Activated CD4-positive, alpha-beta T cell treated with anti-CD3 and anti-CD28 coated beads, Interleukin-2, Interleukin-6, amounts not matched to agents 100 ng/mL and 50 ng/mL, durations not matched to agents 16 hours and 8 hours (primary cell): ENCODE results near the gene HNMT.
A peak's percentile ranks its signal among the peaks of the same experiment; 100 is the strongest.
"Not testable (repeated sequence)": the region's sequence is repeated elsewhere in the genome, so short reads cannot be mapped to it uniquely, and the experiment has no call there.

Experiments used
- DNase-seq: peaks from one replicate; pipeline ENCODE4 v3.0.0-alpha.2; 2020

HNMT gene

GRCh38 chr2:137947032-137947727 lies 17.1 kb upstream of the HNMT start:
- no peak for DNase-seq

DNA sequence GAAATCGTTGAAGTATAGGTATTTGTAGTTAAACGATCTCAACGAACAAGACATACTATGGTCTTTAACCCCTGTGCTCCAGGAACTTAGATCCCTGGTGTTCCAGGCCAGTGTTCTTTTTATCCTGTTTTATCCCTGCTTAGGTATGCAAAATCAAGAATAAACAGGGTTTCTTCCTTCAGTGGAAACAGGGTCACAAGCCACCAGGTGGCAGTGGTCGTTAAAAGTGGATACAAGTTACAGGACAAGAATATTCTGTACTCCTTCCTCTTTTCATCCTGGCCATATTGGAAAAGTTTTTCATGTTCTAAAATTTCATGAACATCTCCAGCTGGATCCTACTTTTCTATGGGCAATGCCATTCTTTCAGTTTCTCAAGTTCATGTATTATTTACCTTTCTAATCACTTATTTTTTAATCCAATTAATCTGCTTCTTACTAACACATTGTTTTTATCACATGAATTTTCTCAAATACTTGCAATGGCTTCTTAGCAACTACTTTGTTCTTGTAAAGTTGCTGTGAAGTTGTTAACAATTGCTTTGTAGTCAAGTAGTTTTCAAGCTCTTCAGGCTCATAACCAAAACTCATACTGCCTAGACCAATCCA lies 16.4 kb upstream of the HNMT start:
- peak; percentile 13 for DNase-seq

- DNase-seq = no peak
Measured at GRCh38 chr2:137948894-137949293, 15.4 kb upstream of the HNMT start.

- DNase-seq = no peak
Measured at GRCh38 chr2:137950238-137950637, 14.0 kb upstream of the HNMT start.

- DNase-seq = no peak
Measured at GRCh38 chr2:137951586-137951985, 12.7 kb upstream of the HNMT start.

GRCh38 chr2:137952586-137953129 lies 11.6 kb upstream of the HNMT start:
- DNase-seq = peak; percentile 2

DNA sequence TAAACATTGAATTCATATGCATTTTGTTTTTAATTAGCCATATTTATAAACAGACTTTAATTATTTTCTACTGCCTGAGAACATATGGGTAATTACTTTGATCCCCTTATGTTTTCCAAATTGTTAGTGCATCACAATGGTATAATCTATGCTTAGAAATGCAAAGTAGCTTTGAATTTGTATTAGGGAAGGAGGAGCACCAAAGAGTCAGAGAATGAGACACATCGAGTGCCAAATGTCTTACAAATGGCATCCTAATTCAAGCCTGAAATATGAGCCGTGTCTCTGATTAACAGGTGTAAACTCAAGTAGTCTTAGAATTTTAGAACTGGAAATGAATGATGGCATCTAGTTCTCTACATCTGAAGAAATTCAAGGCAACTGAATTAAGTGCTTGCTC lies 8.7 kb upstream of the HNMT start:
- no peak for DNase-seq

GRCh38 chr2:137957033-137957432 lies 7.2 kb upstream of the HNMT start:
- no peak for DNase-seq

DNA sequence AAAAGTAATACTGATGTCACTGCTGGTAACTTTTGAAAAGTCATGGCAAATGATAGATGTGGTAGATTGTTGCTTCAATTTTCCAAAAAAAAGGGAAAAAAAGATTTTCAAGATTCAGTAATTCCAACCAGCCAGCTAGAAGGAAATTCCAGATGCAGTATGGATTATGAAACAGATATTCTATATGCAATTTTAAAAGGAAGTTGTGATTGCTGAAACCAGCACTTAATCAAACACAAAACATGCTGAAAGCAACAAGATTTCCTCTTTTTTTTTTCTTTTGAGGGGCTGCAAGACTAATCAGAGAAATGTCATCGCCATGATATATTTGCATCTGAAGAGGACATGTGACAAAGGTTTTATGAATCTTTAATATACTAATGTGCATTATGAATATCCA lies 5.1 kb upstream of the HNMT start:
- DNase-seq = no peak

DNA sequence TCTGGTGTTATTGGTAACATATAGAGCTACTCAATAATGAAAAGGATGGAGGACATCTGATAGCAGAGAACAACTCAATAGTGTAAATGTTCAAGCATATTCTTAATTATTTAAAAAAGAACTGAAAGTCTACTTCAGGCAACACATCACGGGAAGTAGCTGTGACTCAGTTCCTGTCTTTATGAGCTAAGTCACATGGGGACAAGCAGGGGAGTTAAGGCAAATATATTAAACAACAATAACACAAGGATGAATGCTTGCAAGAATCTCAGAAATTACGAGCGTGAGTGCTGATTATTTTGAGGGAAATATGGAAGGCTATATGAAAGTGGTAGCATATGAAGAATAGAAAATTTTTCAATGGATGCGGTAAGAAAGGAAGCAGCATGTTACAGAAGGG lies 4.0 kb upstream of the HNMT start:
- DNase-seq = no peak

GRCh38 chr2:137961602-137962001 lies 2.7 kb upstream of the HNMT start:
- no peak for DNase-seq

DNA sequence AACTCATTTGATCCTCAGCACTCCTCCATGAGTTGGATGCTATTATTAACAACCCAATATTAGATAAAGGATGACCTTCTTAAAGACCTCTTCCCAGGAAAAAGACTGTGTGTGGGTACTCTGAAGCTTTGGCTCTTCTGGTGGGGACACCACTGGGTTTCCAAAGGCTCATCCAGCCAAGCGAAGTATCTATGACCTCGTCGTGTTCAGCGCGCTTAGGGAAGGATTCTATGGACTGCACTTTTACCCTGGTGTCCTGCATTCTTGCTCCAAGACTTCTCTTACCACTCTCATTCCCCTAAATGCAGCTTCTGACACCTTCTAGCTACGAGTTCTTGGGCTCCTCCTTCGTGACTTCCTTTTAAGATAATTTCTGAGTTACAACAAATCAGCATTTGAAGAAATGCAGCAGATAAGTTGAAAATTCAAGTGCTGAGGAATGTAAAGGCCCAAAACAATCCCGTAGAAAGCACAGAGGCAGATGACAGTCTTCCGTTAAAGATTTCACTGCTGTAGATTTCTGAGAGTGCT lies 673 bp upstream of the HNMT start:
- DNase-seq = no peak

DNA sequence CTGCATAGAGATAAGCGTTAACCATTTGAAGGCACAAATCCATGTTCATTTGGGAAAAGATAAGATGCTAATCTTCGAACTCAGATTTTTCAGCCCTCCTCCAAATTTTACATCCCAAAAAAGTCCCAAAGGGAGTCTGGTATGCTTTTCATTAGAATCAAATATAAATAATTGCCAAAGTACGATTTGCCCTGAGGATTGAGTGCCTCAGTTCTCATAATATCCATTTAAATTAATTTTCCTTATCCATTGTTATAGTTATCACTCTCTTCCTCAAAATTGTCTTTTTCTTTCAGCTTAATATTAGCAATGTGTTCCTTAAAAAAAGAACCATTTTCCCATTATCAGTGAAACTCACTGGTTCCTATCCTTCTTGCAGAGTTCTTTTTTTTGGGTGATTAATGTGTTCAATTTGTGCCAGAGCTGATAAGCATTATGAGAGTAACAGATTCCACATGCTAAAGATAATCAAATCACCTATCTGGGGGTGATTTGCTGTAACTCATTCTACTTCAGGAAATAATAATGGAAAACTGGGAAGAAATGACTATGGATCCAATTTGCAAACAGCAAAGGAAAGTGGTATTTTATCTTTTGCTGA lies 686 bp downstream of the HNMT start:
- no peak for DNase-seq

- no peak for DNase-seq
Measured at GRCh38 chr2:137966043-137966442, 1.8 kb downstream of the HNMT start.

- DNase-seq = no peak
Measured at GRCh38 chr2:137967042-137967441, 2.8 kb downstream of the HNMT start.

GRCh38 chr2:137968477-137969417 lies 4.5 kb downstream of the HNMT start:
- no peak for DNase-seq

DNA sequence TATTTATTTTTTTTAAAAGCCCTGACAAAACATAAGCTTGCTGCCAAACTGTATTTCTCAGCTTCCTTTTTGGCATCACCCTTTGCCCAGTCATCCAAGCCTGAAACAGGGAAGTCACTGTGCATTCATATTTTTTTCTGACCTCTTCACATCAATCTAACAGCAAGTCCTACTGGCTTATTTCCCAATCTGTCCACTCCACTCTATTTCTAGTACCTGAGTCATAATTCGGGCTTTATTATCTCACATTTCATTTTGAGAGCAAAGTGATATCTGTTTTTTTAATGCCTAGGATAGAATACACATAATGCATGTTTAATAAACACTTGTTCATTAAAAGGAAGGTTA lies 5.1 kb downstream of the HNMT start:
- DNase-seq = no peak

DNA sequence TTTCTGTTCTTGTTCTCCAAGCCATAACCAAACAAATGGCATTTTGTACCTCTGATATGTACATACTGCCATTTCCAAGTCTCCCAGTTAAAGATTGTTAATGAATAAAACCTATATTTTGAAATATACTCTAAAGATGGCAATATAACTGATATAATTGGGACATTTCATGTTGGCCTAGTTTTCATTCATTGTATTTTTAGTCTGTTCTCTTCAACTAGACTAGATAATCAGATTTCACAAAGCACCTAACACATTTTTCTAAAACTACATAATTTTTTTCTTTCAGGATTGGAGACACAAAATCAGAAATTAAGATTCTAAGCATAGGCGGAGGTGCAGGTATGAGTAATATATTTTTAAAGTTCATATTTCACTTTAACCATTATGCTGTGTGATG lies 5.6 kb downstream of the HNMT start:
- no peak for DNase-seq

- DNase-seq = not testable (repeated sequence)
Measured at GRCh38 chr2:137971259-137971658, 7.0 kb downstream of the HNMT start.

DNA sequence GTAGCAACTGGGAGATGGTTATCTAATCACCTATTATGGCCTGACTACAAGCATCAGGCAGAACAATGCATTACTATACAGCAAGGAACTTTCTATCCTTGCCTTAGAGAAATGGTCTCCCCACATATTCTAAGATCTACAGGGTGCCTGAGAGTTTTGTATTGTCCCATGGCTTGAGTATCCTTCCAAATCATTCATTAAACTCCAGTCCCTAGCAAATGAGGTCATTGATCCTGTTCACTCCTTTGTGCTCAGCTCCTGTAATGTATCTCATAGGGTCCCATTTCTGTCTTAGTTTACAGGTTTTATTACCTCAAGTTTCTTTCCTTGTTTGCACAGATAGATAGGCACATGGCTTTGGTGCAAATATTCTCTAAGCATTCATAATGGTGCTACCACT lies 9.0 kb downstream of the HNMT start:
- DNase-seq = no peak

DNA sequence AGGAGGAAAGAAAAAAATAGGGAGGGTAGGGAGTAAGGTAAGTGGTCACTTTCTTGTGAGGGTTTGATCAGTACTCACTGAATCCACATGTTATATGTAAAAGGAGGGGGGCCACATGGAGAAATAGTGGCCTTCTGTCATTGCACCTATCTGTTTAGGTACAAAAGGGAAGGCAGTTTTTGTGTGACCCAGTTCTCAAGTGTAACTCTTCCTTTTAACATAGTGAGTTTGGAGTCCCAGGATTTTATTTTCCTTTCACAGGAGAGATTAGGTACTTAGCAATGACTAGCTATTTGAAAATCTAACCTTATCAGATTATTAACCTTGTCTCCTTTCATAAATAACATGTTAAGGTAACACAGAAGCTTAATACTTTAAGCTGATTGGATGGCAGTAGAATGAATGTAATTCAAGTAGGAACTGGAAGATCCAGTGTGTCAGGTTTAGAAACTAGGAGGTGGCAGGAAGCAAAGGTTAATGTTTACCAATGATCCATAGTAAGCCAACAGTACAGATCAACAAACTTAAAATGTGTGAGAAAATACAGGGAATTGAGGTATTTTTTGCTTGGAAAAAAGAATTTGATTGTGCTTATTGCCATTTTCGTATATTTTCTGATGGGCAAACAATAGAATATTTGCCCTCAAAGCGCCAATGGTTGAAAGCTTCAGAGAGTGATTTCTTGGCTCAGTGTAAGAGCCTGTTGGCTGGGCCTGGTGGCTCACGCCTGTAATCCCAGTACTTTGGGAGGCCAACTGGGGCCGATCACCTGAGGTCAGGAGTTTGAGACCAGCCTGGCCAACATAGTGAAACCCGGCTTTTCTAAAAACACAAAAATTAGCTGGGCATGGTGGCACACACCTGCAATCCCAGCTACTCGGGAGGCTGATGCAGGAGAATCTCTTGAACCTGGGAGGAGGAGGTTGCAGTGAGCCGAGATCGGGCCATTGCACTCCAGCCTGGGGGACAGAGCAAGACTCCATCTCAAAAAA lies 11.3 kb downstream of the HNMT start:
- DNase-seq = no peak

DNA sequence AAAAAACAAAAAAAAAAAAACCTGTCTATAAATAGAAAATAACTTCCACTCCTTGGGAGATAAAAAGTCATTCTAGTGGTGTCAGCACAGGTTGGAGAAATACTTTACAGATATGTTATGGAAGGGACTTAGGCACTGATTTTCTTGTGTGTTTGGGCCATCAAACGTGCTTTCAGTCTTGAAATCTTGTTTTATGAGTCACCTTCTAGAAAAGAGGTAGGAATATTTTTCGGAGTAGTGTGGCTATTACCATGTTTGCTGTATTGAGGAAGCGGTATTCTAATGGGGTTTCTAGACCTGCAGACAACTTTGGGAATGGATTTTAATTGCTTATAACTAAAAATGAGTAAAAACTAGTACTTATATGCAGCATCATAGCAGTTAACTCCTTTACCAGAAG lies 12.0 kb downstream of the HNMT start:
- DNase-seq = no peak
